Stimulated activated CD8-positive, alpha-beta memory T cell treated with anti-CD3 and anti-CD28 coated beads, Interleukin-4, amount 100 ng/mL, for 48 hours (primary cell): ENCODE results near the gene RIMS4.

ENCODE experiments used
- DNase-seq: peaks from one replicate; pipeline ENCODE4 v3.0.0-alpha.2; 2020

Gene RIMS4

DNA sequence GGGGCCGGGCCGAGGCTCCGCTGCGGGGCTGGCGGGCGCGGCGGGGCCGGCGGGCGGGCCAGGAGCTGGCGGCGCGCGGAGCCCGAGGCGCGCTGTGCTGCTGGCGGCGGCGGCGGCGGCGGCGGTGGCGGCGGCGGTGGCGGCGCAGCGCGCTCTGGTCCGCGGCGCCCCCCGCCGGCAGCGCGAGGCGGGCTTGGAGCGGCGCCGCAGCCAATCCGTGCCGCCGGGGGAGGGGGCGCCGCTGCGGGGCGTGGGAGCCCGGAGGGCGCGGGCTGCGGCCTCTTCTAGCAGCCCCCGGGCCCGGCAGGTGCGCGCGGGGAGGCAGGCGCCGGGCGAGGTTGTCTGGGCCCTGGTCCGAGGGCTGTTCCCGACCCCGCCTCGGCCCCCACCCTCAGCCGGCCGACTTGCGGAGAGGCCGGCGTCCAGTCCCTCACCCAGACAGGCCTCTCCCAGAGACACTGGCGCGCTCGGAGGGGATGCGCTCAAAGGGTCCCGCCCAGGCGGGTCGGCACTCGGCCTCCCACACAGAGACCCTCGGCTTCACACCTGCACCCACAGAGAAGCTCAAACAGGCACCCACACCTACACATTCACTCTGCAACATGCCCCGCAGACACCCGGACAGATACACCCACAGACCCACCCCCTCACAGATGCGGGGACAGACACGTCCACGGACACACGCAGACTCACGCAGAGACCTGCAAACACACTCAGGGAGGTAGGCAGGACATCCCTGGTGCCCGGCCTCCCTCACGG, at the start of gene RIMS4:
TSS of gene RIMS4 (minus strand) at position 156 of the 759 bp plus-strand sequence. CDS start 275 bp downstream, outside the sequence.
- no peak for DNase-seq

DNA sequence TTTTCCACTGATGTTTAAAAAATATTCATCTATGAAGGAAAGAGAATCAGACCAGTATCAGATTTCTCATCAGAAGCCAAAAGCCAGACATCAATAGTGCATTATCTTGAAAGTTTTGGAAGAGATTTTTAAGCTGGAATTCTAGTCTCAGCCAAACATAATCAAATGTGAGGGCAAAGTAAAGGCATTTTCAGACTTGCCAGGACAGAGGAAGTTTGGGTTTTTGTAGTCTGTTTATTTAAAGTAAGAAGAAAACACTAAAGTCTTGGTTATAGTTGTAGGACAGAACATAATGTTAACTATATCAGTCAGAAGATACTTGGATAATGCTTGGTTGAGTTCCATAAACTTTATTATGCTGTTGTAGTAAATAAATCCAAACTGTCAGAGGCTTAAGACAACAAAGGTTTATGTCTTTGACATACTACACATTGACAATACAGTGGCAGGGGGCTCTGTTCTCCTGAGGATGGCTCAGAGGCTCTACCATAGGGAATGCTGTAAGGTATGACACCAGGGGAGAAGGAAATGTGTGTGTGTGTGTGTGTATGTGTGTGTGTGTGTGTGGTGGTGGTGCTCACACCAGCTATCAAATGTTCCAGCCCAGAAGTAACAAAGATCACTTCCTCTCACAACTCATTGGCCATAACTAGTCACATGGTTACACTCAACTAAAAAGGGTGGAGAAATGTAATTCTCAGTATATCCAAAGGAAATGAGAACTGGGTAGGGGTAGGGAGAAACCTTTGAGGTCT, 48.4 kb upstream of the RIMS4 start:
- no peak for DNase-seq

DNA sequence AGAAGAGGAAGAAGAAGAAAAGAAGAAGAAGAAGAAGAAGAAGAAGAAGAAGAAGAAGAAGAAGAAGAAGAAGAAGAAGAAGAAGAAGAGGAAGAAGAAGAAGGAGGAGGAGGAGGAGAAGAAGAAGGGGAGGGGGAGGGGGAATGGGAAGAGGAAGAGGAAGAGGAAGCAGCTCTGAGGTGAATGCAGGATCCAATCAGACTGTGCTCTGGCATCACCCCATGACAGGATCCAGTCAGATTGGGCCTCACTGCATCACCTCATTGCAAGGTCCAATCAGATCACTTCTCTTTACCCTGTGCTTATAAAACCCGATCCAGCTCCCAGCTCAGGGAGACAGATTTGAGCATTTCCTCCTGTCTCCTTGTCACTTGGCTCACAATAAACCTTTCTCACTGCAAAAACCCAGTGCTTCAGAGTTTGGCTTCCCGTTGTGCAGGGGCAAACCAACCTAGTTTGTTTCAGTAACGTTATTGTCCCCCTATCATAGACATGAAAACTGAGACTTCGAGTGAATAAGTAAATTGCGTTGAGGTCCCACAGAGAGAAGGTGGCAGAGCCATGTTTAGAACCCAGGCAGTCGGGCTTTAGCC, 46.6 kb upstream of the RIMS4 start:
- DNase-seq: no peak

DNA sequence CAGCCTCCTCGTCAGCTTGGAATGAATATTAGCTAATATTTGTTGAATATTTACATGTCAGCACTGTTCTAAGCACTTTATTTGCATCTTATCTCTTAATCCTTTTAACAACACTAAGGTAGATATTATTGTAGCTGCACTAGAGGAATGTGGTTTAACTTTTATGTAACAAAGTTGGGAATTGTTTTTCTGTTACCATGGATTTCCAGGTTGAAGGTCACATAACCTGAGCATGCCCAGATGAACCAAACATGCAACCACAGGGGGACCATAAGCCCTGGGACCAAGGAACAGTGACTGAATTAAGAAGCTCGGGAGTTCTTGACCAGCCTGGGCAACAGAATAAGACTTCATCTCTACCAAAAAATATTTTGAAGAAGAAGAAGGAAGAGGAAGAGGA, 46.1 kb upstream of the RIMS4 start:
- no peak for DNase-seq

DNA sequence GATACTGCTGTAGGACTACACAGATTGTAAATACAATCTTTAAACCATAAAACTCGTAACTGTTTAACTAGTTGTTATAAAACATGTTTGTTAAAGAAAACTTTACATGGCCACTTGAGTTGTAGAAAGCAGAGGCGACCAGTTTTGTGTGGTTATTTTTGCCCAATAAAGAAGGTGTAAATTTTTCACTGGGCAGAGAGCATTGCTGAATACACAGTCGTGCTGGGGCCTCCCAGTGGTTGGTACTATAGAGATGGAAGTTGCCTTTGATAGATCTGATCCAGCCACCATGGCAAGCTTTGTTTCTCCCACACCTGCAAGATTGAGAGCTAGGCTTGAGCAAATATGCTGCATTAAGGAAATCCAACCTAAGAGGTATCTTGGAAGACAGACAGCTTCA, 41.2 kb upstream of the RIMS4 start:
- DNase-seq: no peak

DNA sequence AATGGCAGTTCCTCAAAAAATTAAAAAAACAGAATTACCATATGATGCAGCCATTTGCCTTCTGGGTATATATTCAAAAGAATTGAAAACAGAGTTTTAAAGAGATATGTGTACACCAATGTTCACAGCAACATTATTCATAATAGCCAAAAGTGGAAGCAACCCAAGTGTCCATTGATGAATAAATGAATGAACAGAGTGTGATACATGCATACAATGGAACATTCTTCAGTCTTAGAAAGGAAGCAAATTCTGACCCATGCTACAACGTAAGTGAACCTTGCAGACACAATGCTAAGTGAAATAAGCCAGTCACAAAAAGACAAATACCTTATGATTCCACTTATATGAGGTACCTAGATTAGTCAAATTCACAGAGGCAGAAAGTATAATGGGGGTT, 40.5 kb upstream of the RIMS4 start:
- DNase-seq: no peak

DNA sequence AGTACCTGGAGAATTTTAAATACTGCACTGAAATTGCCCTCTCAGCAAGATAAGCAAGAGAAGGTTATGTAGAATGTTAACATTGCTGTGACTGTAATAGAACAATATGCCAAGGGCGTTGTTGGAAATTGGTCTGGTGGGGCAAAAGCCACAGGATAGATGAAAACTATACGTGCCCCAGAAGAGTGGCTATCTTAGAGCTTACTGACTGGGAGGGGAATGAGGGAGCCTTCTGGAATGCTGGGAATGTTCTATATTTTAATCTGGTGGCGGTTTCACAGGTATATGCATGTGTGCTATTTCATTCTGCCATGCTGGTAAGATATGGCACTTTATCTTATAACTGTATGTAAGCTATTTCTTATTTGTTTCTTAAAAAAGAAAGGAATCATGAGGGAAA, 39.9 kb upstream of the RIMS4 start:
- no peak for DNase-seq

DNA sequence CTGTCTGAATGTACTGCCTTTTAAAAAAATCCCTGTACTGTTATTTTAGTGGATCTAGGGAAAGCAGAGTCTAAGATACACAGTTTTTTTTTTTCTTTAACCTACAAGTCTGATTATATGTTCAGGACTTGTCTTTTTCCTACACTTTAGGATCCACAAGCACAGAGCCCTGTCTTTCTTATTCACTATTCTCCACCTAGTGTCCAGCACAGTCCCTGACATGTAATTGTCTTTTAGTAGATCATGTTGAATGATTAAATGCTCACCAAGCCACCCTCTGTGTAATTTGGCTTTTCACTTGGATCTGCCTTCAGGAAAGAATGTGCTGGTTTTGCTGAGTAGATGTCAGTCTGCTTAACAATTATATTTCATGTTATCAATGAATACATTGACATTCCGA, 39.4 kb upstream of the RIMS4 start:
- DNase-seq: no peak

DNA sequence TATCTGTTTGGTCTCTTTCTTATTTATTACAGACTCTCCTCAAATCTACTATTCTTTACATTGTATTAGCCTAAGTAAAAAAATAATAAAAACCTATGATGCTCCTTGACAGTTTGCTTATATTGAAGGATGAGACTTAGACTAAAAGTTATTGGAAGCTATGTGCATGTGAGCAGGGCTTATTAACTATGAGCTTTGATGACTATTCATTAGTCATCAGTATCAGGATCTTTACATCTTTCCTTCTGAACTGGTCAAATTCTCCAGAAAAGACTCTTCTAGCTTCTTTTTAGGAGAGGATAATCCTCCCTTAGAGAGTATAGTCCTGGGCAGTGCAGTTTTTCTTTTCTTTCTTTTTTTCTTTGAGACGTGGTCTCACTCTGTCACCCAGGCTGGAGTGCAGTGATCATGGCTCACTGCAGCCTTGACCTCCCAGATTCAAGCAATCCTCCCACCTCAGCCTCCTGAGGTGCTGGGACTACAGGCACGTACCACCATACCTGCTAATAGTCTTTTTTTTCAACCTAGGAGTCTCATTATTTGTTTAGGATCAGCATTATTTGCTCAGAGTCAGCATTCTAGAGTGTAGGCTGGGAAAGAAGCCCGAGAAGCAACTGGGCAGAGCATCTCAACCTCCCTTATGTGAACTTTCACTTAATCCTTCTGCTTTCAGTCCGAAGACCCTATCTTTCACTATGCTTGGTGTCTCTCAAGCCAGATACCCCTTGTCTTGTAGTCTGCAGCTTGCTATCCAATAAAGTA, 38.1 kb upstream of the RIMS4 start:
- no peak for DNase-seq

DNA sequence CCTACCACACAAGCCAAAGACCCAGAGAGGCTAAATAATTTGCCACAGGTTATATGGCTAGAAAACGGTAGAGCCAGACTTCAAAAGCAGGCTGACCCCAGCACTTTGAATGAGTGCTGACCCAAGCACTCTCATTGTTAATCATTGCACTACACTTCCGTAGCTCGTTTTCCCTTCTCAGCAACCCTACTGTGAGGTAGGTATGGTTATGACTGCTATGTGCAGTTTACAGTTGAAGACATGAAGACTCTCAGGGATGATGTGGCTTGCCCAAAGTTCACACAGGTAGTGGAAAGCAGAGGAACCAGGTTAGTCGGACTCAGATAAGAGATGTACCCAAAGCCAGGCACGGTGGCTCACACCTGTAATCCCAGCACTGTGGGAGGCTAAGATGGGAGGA, 33.5 kb upstream of the RIMS4 start:
- no peak for DNase-seq

DNA sequence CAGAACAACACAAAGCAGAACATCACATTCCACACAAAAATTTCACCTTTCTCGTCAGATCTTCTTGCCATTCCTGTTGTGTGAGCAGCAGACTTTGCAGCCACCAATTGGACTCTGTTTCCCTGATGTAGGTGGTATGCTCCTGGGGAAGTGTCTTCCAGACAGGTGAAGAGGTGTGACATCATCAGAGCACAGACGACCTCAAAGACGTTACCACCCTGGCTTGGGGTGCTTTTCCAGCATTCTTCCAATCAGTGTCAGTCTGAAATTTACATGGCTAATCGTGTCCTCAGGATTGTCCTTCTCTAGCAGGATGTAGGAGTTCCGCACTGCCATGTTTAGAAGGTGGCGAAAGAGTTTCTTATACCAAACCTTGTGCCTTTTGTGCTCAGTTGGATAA, 31.6 kb upstream of the RIMS4 start:
- DNase-seq: no peak

DNA sequence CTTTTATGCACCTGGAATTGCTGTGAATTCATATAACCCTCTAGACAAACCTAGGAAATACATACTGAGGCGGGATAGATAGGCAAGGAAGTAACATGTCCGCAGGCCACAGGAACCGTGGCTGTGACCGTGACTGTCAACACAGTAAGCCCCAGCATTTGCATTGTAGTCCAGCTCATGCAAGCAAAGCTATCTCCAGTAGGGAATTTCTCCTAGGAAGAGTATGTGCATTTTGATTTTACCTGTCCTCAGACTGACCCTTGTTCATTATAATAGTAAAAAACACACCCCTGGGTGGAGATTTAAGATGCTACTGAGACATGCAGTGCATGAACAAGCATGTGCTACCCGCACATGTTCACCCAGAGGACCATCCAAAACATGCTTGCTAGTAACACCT, 30.5 kb upstream of the RIMS4 start:
- no peak for DNase-seq

DNA sequence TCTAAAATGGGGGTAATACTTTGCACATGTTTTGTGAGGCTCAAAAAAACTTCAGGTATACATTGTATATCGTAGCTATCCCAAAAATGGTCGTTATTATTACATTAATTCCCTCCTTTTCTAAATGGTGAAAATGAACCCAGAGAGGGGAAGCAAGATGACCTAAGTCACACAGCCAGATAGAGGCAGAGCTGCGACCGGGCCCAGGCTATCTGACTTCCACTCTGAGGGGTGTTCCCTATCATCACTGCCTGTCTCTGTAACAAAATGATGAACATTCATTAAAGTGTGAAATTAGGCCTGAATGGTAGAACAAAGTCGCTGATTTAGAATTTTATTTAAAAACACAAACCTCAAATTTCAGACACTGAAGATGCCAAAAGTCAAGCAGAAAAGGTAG, 29.1 kb upstream of the RIMS4 start:
- no peak for DNase-seq

DNA sequence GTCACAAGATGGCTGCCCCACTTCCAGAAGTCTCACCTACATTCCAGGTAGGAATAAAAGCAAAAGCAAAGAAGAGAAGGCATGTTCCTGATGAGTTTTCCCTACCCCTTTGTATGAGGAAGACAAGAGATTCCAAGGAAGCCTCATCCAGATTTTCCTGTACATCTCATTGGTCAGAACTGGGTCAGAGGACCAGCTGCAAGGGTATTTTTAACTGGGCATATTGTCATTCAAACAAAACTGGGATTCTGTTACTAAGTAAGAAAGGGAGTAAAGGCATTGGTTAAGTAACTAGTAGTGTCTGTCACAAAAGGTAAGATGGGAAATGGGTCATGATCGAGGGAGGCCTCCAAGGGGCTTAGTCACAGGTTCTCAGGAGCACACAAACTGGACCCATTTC, 28.2 kb upstream of the RIMS4 start:
- no peak for DNase-seq

DNA sequence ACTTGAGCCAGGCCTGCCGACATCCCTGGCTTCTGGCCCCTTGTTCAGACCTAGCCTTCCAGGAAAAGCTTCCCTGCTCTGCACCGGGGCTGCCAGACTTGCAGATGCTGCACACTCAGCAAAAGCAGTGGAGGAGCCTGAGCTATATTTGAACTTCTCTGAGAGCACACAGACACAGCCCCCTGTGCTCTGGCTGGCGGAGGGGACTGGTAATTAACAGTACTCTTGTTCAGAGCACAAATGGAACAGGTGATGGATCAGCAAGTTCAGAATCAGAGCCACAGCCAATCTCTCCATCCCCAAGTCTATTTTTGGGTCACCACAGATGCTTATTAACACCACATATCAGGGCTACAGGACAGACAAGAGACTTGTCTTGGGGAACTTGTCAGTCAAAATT, 27.6 kb upstream of the RIMS4 start:
- no peak for DNase-seq

DNA sequence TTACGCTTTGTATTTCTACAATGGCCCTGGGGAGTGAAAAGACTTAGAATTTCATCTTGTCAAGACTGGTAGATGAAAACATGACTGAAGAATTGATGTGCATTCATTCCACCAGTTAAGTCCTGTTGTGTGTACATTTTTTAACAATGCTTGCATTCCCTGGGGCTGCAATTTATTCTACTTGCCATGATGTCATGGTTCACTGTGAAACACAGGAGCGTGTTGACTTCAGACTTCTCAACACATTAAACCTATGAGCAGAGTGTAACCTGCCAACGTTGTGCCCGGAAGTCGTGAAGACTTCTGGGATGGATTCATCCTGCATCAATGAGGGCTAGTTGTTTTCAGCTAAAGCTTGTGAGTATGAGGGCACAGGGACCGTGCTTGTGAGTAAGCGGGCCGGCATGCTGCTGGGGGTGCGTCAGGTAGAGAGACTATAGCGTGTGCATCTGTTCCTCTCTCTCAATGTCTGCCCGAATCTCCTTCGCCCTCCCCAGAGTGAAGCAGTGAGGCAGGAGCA, 26.3 kb upstream of the RIMS4 start:
- DNase-seq: no peak

DNA sequence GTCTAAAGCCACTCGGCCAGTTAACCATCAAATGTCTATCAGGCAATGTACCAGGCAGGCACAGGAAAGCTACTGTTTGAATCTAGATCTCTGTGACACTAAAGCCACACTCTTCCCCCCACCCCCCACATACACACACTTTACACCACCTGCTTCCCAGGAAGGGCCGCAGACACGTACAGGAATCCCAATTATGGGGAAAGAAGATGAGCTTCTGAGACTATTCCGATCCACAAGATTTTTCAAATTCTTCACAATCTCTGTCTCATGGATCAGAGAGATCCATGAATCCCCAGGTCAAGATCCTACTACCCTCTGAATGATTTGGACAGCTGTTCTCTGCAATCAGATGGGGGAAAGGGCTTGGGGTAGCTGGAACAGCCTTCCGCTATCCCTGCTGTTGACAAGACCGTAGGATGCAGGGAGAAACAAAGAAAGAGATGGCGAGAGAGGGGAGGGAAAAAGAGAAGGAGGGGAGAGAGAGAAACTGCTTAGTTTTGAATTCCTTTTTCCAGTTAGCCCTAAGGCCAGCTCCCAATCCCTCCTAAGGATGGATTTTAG, 25.4 kb upstream of the RIMS4 start:
- no peak for DNase-seq

DNA sequence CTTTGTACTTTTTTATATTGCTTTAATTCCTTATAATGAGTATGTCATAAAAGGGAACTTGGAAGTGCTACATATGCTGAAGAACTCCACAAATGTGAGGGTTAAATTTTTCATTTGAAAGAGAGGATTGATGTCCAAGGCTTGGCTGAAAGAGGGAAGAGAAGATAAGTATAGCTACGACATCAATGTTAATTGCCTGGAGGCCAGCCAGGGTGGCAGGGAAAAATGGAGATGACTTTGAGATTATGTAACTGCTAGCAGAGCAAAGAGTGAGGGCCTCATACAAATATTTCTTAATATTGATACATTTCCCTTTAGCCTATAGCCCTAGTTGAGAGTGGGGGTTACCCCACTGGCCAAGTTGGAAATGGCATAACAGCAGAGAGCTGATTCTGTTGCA, 24.8 kb upstream of the RIMS4 start:
- no peak for DNase-seq

DNA sequence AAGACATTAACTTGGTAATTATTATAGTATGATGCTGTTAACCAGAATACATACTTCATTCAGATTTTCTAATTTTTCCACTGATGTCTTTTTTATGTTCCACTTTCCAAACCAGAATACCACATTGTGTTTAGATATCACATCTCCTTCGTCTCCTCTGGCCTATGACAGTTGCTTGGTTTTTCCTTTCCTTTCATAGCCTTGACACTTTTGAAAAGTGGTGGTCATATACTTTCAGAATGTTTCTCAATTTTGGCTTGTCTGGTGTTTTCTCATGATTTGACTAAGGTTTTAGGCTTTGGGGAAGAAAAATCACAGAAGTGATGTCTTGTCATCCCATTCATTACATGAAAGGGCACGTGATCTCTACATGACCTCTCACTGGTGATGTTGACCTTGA, 24.3 kb upstream of the RIMS4 start:
- DNase-seq: no peak

DNA sequence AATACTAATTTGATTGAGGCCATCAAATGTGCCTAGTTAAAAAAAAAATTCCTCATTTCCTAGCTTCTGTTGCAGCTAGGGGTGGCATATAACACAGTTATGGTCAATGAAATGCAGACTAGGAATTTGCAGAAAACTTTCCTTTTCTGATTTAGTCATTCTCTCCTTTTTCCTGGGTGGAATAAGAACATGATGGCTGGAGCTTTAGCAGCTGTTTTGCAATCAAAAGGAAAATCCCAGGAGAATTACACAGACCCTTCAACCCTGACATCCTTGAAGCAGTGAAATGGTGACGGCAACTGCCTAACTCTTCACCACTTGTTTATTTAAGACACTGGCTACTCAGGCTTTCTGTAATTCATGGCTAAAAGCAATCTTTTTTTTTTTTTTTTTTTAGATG, 23.1 kb upstream of the RIMS4 start:
- DNase-seq: no peak

DNA sequence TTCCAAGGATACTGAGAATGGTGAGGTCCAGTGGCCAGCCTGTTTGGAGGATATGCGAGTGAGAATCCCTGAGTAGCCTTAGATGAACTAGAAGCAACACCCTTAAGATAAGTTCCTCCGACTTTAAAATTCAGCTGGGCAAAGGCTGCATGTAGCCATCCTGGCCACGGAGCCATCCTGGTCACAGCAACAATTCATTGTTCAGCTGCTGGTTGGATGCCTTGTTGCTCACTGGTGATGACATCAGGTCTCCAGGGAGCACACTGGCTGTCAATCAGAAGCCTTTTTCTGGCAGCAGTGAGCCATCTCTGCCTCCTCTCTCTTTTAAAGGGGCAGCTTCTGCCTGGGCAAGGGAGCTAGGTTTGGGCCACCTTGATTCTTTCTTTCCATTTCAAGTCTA, 22.4 kb upstream of the RIMS4 start:
- DNase-seq: no peak

DNA sequence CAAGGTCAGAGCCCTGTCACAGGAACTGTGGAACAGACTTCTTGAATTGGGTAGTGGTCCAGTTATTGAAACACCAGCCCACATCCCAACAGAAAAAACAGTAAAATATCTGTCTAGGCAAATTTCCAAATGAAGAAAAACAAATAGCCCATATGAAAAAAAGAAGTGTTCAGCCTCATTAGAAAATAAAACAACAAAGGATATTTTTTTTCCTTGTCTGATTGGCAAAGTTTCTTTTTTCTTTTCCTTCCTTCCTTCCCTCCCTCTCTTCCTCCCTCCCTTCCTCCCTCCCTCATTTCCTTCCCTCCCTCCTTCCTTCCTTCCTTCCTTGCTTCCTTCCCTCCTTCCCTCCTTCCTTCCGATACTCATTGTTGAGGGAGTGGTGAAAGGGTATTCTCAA, 20.6 kb upstream of the RIMS4 start:
- DNase-seq: no peak

DNA sequence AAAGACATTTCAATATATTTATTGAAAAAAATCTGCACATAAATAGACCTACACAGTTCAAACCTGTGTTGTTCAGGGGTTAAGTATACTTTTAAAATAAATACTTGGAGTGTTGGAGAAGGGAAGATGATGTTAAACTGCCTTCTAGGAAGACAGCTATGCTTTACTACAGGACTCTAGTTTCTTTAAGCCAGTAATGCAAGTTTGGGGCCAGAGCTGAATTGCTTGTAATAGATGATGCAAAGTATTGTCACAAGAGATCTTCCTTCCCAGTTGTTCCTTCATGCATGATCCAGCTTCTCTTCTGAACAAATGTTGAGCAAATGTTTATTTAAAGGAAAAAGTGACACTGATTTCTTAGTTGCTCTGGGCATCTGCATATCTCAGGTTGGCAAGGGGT, 20.2 kb upstream of the RIMS4 start:
- no peak for DNase-seq
